ENCODE results near the gene FAM120B.

The FAM120B gene

DNA sequence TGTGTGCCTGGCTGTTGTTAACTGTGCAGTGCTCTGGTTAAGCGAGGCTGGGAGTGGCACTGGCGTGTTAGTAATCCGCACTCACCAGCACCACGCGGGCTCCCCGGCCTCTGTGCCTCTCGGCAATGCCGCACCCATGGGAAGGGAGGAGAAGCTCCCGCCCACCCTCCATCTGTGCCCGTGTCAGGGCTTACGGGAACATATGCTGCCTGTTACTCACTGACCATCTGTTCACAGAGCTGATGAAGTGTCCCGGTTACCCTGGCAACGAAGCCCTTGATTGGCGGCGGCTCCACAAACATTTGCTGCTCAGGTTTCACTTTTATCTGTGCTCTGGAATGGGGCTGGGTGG, 131.8 kb downstream of the FAM120B start:
- Histone ChIP-seq H3K27ac (no peak overlapping the region), H3K4me3 (peak overlapping the region; percentile 64)
- TF ChIP-seq, protein P1, sequence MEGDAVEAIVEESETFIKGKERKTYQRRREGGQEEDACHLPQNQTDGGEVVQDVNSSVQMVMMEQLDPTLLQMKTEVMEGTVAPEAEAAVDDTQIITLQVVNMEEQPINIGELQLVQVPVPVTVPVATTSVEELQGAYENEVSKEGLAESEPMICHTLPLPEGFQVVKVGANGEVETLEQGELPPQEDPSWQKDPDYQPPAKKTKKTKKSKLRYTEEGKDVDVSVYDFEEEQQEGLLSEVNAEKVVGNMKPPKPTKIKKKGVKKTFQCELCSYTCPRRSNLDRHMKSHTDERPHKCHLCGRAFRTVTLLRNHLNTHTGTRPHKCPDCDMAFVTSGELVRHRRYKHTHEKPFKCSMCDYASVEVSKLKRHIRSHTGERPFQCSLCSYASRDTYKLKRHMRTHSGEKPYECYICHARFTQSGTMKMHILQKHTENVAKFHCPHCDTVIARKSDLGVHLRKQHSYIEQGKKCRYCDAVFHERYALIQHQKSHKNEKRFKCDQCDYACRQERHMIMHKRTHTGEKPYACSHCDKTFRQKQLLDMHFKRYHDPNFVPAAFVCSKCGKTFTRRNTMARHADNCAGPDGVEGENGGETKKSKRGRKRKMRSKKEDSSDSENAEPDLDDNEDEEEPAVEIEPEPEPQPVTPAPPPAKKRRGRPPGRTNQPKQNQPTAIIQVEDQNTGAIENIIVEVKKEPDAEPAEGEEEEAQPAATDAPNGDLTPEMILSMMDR (IDR thresholded peaks at IDR 0.05): no peak
- DNase-seq (ENCODE audit: low spot score): peak; percentile 86

DNA sequence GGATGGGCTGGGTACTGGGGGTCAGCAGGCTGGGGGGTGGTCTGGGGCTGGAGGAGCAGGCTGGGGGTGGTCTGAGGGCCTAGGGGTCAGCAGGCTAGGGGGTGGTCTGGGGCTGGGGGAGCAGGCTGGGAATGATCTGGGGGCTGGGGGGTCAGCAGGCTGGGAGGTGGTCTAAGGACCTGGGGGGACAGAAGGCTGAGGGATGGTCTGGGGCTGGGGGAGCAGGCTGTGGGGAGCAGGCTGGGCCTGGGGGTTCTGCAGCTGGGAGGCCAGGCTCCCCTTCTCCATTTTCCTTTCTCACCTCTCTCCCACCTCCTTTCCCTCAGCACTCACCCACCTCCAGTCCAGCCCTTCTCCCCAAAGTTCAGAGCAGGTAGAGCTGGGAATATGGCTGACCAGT, 132.3 kb downstream of the FAM120B start:
- no peak overlapping the region for H3K27ac ChIP-seq
- peak overlapping the region; percentile 64 for H3K4me3 ChIP-seq
- DNase-seq (ENCODE audit: low spot score): peak; percentile 36
- TF ChIP-seq, protein P1 (IDR thresholded peaks at IDR 0.05): no peak

DNA sequence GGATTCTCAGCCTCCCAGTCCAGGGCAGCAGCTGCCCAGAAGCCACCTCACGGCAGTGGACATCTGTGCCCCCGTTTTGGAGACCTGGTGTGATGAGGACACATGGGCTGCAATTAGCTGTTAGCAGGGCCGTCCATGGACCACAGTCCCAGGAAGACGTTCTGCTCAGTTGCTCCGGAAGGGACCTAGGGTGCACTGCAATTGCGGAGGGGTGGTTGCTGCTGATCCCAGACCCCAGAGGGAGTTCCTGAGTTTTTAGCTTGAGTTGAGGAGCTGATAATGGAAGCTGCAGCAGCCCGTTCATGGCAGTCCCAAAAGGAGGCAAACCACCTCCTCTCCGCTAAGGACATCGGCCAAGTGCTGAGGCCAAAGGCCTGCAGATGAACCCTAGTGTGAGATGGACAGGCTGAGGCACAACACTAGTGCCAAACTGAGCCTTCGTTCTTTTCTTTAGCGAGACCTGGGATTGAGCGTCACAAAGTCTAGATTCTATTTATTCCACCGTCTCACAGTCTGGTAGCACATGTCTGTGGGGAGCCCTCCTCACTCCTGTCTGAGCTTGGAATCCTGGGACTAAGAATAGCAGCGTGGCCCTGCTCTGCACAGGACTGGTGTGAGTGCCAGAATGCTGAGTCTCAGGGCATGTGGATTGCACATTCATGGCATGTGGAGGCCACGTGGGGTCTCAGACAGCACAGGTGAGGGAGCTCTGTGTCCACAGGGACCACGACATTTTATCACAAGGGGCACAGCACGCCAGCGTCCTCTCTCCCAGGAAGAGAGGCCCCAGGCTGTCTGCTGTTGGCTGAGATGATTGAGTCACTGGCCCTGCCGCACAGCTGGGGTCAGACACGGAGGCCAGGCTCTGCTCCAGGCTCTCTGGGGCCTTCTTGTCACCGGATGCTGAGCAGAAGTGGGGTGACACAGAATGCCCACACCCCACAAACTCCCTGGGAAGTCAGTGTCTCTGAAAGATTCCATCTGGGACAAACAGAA, 133.1 kb downstream of the FAM120B start:
- H3K27ac ChIP-seq: no peak overlapping the region

DNA sequence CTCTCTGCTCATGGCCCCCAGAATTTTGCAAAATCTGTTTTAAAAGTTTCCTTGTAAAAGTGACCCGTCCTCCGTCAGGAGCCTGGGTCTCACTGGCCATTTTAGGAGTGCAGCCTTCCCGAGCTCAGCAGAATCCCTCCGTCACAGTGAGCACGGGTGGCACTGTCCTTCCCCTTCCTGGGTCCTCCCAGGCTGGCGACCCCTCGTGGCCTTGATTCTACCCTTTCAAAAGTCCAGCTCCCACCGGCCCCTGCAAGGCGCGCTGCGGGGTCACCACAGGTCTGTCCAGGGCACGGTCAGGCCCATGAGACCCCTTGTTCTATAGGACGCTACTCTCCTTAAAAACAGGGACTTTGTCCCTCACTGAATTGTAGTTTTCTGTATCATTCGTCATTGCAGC, 133.9 kb downstream of the FAM120B start:
- Histone ChIP-seq H3K27ac (no peak overlapping the region), H3K4me3 (no peak overlapping the region)
- TF ChIP-seq, protein P1 (IDR thresholded peaks at IDR 0.05): no peak
- no peak for DNase-seq (ENCODE audit: low spot score)

More for the DNA sequence above, 133.1 kb downstream of the FAM120B start:
- TF ChIP-seq, protein P1 (IDR thresholded peaks at IDR 0.05): no peak
- DNase-seq (ENCODE audit: low spot score): peak; percentile 28
- no peak overlapping the region for H3K4me3 ChIP-seq

DNA sequence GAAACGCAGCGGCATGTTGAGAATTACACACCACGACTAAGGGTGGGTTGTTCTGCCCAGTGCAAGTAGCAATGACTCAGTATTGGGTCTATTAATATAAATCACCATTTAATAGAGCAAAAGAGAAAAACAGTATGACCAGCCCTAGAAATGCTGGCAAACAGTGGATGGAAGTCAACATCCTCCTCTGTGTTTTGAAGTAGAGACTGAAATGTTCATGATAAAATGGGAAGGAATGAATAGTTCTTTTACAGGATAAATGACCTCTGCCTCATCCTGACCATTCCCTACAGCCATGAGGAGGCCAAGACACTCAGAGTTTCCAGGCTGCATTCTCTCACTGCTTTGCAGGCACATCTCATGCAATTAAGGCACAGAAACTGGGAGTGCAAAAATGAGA, 134.8 kb downstream of the FAM120B start:
- TF ChIP-seq, protein P1 (IDR thresholded peaks at IDR 0.05): no peak
- Histone ChIP-seq H3K4me3 (no peak overlapping the region), H3K27ac (no peak overlapping the region)
- no peak for DNase-seq (ENCODE audit: low spot score)

DNA sequence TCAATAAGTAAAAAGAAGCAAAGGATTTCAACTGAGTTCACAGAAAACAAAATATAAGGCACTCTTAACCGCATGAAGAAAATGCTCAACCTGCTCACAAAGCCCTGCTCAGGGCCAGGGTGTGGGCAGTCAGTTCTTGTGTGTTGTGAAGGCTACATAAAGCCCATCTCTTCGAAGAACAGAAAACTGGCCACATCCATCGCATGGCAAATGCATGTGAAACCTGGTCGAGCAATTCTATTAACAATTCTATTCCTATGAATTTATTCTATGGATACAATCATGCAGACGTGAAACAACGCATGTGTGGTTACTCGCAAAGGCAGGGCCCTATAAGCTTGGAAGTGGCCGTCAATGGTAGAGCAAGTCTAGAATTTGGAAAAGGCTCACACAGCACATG, 136.0 kb downstream of the FAM120B start:
- Histone ChIP-seq H3K27ac (no peak overlapping the region), H3K4me3 (no peak overlapping the region)
- DNase-seq (ENCODE audit: low spot score): no peak
- TF ChIP-seq, protein P1 (IDR thresholded peaks at IDR 0.05): no peak

DNA sequence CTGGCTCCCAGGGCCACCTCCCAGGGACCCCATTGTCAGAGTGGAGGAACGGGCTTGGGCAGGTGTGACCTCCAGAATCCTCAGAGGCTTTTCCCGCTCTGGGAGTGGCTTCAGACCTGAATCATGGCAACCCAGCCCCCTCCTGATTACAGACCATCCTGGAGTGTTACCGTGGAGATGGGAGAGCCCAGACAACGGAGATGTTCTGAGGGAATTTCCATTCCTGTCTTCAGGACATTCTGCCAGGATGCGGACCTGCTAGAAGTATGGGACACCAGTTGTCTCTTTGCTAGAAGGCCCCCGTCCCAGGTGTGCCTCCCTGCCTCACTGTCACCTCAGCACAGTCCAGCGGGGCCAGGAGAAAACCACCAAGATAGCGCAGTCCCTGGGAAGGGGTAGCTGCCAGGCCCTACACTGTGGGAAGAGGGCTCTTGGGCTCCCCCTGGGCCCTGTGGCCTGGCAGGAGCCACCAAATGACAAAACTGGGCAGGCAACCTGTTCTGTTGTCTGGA, 136.6 kb downstream of the FAM120B start:
- H3K4me3 ChIP-seq: no peak overlapping the region
- no peak for DNase-seq (ENCODE audit: low spot score)
- TF ChIP-seq, protein P1 (IDR thresholded peaks at IDR 0.05): no peak
- no peak overlapping the region for H3K27ac ChIP-seq
